ENCODE measurements around the gene PLD1.

DNA sequence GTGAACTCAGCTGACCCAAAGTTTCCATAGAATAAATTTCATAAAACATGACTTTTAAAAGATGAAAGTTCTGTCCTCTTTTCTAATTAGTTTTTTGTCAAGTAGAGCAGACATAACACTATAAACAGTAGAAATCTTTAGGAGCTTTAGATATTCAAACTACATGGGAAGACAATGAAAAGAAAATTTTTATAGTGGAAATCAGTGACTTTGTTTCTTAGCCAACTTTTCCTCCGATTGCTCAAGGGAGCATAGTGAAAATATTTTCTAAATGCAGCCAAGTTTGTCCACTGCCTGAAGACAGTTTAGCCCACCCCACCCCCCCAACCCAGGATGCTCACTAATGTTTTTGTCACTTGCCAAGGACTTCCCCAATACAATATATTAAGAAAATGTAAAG lies 114.9 kb downstream of the PLD1 start:
- TF ChIP-seq, protein P1, sequence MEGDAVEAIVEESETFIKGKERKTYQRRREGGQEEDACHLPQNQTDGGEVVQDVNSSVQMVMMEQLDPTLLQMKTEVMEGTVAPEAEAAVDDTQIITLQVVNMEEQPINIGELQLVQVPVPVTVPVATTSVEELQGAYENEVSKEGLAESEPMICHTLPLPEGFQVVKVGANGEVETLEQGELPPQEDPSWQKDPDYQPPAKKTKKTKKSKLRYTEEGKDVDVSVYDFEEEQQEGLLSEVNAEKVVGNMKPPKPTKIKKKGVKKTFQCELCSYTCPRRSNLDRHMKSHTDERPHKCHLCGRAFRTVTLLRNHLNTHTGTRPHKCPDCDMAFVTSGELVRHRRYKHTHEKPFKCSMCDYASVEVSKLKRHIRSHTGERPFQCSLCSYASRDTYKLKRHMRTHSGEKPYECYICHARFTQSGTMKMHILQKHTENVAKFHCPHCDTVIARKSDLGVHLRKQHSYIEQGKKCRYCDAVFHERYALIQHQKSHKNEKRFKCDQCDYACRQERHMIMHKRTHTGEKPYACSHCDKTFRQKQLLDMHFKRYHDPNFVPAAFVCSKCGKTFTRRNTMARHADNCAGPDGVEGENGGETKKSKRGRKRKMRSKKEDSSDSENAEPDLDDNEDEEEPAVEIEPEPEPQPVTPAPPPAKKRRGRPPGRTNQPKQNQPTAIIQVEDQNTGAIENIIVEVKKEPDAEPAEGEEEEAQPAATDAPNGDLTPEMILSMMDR (IDR thresholded peaks at IDR 0.05), result no peak
- TF ChIP-seq EZH2 (IDR thresholded peaks at IDR 0.05), result no peak
- no peak for TF ChIP-seq EZH2phosphoT487 (IDR thresholded peaks at IDR 0.05)
